Femur (tissue), 1 donor: Measurements from ENCODE around the gene HSBP1L1.
"Not testable (repeated sequence)": the region's sequence is repeated elsewhere in the genome, so short reads cannot be mapped to it uniquely, and the experiment has no call there.

Experiments
- DNase-seq: peaks from one replicate; pipeline ENCODE4 v3.0.0-alpha.2; 2017

Gene HSBP1L1

DNA sequence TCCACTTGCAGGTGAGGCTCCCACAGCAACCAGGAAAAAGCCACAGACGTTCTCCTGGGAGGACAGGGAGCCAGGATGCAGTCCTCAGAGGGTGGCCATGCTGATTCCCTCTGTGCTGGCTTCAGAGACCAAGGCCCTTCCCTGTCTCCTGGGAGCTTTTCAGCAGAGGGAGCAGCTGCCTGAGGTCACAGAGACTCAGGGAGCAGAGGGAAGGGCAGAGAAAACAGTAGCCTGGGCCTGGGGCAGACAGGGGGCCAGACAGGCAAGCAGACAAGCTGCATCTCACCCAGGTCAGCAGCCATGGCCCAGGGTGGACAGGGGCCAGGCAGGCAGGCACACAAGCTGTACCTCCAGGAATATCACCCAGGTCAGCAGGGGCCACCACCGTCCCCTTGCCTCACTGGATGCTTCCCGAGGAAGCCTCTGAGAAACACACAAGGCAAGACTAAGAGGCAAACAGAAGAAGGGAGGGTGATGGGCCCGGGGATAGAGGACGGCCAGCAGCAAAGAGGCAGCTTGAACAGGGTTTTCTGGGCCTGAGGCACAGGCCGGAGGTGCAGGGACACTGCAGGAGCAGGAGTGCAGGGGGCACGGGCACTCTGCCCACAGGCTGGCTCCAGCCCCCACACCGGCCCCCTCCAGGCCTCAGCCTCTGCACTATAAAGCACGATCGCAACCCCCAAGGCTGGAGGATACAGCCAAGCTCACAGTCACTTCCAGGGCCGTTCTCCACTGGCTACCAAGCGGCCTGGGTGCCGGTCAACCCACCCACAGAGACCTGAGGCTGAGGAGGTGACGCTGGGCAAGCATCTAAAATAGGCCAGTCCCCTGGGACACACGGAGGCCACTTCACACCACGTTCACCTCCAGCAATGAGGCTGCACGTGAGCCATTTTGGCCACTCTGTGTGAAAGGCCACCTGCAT, 19.1 kb upstream of the HSBP1L1 start:
- no peak for DNase-seq

DNA sequence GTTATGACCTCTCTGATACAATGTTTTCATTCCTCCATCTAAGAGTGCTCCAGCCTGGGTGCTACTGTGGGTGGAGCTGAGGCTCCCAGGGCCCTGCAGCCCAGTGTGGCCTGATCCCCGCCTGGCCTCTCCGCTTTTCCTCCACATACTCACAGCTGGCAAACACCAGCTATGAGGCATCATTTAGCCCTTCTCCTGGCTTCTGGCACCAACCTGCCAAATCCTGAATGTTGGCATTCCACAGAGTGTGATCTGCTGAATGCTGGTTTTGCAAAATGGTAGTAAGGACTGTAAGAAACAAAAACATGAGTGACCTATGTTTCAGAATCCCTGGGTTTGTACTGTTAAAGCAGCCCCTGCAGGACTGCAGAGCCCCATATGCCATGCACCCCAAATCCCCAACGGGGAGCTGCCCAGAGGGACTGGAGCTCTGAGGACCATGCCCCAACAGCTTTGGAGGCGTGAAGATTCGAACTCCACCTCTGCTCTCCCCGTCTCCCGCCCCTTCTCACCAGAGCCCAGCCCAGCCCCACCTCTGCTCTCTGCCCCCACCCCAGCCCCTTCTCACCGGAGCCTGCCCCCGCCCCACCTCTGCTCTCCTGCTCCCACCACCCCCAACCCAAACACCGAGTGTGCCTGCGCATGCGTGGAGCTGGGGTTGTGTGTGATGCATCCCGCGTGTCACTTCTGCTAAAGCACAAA, 17.2 kb upstream of the HSBP1L1 start:
- no peak for DNase-seq

DNA sequence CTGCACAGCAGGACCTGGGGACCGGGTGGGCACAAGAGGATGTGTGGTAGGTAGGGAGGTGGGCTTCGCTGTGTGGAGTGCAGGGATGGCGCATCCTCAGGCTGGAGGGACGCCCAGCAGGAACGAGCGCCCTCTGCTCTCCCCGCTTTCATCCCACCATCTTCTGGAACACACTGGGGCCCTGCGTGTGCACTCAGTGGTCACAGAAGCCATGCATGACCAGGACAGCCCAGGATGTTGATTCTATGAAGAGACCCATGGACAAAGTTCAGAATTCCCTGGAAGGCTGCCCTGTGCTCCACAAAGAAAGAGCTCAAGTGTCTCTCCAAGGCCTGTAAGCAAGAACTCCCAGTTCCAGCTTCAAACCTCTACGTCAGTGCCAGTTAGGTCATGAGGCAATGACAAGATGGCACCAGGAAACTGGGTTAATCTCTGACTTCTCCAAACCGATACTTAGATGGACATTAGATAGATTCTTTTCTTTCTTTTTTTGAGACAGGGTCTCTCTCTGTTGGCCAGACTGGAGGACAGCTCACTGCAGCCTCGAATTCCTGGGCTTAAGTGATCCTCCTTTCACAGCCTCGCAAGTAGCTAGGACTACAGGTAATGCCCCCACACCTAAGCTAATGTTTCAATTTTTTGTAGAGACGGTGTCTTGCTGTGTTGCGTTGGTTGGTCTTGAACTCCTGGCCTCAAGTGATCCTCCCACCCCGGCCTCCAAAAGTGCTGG, 16.4 kb upstream of the HSBP1L1 start:
- no peak for DNase-seq

DNA sequence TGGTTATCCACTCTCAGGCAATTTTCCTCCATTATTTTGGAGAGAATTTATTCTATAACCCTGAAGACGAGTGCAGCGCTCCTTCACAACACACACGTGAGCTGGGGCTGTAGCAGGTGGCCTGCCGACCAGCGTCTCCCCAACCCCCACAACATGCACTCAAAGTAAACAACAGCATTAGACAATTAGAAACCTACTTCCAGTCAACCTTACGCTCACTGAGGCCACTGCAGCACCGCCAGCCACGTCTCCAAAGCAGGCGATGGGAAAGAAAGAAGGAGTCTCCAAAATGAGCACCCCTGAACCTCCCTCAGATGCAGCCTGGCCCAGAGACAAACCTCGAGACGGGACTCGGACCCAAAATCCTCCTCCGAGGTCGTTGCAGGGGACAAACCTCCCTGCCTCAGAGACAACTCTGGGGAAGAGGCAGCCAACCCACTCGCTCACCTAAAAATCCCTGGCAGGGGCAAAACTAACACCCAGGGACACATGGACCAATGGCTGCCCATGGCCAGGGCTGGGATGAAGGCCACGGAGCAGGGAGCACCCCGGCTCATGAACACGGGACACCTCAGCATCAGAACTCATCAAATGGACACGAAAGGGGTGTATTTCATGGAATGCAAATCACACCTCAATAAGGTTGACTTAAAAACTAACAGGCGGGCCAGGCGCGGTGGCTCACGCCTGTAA, 15.6 kb upstream of the HSBP1L1 start:
- no peak for DNase-seq

DNA sequence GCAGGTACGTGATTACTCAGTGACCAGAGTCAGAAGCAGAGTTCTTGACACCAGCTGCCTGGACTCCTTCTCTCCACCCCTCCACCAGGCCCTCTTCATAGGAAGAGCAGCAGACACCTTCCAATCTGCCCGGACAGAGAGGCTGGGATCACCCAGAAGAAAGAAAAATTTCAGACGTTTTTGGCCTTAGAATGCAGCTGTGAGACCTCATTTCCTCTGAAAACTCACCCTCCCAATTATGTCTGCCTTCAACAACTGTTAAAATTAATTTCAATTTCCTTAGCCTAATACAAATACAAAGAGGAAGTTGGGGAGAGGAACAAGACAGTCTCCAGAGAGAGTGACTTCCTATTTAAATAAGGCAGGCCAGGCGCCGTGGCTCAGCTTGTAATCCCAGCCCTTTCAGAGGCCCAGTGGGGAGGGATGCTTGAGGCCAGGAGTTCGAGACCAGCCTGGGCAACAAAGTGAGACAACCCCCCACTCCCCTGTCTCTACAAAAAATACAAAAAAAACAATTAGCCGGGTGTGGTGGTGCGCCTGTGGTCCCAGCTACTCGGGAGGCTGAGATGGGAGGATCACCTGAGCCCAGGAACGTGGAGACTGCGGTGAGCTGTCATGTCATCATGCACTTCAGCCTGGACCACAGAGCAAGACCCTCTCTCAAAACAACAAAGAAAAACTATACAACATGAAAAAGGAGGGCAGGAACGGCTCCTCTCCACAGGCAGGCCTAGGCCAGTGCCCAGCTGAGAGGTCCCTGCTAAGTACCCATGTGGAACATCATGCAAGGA, 14.6 kb upstream of the HSBP1L1 start:
- DNase-seq: no peak

DNA sequence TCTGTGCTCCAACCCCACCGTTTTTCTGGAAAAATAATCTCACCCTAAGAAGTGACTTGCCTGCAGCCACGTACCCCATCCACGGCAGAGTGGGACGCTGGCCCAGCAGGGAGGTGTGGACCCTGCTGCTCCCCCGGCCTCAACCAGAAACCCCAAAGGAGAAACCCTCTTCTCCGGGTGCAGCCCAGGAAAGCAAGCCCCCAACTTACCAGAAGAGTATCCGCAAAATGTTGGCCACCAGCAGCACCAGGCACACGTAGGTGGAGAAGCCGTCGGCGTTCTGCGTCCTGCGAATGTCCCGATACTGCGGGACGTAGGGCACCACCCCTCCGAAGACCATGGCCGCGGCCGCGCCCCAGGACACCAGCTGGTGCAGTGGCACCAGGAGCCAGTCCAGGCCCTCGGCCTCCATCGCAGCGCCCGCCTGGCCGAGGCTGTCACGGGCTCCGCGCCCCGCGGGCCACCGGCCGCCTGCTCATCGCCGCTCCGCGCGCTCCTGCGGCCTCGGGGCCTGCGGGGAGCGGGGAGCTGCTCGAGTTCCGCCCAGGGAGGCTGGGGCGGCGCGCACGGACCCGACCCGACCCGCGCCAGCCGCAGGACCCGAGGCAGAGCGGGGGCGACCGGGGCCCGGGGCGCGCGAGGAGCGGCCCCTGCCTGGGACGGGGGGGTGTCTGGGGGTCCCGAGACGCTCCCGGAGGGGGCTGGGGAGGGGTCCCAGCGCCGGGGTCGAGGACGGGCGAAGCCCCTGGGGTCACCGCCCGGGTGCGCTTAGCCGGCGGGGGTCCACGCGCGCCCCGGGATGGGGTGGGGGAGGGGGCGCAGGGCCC, 13.7 kb upstream of the HSBP1L1 start:
- DNase-seq: peak; percentile 53

DNA sequence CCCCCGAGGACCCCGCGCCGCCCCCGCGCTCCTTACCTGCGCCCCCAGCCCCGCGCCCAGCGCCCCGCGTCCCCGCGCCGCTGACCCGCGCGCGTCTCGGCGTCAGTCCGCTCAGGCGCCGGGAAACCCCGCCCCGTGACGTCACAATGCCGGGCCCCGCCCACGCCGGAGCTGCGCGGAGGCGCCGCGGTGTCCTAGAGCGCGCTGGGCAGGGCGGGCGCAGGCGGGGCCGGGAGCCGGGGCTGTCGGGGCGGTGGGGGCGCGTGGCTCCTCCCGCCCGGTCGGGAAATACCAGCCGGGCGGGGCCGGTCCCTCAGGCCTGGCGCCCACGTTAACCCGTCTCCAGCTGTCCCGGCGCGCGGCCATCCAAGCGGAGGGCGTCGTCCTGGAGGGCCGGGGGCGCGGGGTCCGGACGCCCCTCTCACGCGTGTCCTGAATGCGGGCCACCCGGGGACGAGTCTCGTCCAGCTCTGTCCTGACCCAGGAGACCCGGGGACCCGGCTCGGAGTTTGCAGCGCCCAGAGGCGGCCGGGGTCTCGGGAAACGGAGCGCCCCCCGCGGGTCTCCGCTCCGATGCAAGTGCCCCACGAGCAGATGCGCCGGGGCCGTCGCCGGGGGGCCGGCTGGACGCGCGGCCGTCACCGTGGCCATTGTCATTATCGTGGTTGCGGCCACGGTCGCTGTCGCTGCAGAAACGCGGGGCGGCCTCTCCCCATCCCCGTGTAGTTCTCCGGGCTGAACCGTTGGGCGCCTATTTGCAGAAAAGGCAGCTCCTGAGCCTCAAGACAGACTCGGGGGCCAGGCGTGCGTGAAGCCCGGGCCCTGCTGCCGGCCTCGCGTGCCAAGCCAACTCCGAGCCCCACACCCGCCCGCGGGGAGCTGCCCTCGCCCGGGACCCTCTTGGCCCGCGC, 12.6 kb upstream of the HSBP1L1 start, which contains the start of gene SLC66A2:
TSS of gene SLC66A2 (minus strand) at position 109 of the 911 bp plus-strand sequence. CDS start 727 bp downstream, outside the sequence.
- DNase-seq: peak; percentile 95

DNA sequence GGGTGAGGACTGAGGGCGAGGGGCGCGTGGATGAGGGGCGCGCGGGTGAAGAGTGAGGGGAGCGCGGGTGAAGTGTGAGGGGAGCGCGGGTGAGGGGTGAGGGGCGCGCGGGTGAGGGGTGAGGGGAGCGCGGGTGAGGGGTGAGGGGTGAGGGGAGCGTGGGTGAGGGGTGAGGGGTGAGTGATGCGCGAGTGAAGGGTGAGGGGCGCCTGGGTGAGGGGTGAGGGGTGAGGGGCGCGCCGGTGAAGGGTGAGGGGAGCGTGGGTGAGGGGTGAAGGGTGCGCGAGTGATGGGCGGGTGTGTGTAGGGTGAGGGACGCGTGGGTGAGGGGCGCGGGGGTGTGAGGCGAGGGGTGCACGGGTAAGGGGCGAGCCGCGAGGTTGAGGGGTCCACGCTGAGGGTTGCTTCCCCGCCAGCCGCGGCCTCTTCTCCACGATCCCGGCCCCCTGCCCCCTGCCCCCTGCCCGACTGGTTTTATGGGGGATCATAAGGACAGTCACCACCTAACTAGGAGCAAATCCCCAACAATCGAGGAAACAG, 11.9 kb upstream of the HSBP1L1 start:
- no peak for DNase-seq

DNA sequence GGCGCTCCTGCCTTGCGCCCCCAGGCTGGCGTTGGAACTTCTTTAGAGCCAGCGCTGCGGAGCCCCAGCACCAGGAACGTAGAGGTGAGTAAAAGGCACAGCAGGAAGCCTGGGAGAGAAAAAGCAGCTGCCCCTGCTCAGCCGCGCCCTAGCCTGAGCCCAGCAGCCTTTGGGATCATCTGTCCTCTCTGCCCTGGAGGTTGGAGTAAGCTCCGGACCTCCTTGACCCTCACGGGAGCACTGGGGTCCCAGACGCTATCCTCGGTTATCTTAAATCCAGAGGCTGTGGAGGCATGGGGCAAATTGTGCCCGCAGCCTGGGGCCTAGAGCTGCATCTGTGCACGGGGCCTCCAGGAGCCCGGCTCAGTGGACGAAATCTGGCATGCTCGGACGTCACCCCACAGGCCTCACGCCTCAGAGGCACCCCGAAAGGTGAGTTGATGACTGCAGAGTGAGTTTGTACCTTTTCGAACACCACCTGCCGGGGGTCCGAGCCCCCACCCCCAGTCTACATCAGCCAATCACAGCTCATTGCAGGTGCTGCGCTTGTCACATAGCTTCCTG, 11.4 kb upstream of the HSBP1L1 start:
- no peak for DNase-seq

DNA sequence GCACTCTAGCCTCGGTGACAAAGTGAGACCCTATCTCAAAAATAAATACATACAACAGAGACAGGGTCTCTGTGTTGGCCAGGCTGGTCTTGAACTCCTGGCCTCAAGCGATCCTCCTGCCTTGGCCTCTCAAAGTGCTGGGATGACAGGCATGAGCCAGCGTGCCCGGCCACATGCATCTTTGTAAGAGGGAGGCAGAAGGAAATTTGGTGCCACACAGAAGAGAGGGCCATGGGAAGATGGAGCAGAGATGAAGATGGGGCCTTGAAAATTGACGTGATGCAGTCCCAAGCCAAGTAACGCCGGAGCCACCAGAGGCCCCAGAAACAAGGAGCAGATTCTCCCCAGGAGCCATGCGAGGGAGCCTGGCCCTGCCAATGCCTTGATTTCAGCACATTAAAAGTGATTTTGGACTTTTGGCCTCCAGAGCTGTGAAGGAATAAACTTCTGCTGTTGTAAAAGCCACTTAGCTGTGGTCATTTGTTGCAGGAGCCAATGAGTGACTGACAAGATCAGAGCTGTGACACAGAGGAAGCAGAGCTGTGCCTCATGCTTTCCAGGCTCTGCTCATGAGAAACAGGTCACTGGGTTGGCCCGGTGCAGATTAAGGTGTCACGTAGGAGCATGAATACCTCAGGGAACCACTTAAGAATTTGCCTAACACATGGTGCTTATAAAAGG, 10.3 kb upstream of the HSBP1L1 start:
- no peak for DNase-seq

DNA sequence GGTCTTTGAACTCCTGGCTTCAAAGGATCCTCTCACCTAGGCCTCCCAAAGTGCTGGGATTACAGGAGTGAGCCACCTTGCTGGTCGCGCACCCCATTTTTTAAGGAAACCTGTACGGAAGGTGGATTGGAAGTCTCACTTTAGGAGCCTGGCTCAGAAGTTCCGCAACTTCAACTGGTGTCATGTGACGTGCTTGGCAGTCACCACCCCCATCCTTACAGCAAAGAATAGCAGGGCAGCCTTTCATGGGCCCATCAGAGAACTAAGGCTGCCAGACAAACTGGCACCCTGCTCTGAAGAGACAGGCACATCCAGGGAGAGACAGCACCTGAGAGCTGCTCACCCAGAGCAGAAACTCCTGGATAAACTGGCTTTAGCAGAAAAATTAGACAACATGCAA, 9.7 kb upstream of the HSBP1L1 start:
- no peak for DNase-seq

DNA sequence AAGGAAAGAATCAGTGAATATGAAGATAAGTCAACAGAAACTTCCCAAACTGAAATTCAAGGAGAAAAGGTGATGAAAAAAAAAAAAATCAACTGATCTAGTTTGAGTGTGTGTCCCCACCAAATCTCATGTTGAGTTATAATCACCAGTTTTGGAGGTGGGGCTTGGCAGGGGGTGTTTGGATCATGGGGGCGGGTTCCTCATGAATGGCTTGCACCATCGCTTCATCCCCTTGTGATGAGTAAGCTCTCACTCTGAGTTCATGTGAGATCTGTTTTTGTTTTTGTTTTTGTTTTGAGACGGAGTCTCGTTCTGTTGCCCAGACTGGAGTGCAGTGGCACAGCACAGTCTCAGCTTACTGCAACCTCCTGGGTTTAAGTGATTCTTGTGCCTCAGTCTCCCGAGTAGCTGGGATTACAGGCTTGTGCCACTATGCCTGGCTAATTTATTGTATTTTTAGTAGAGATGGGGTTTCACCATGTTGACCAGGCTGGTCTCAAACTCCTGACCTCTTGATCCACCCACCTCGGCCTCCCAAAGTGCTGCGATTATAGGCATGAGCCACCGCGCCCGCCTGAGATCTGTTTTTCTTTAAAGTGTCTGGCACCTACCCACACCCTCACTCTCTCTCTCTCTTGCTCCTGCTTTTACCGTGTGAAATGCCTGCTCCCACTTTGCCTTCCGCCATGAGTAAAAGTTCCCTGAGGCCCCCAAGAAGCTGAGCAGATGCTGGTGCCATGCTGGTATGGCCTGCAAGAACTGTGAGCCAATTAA, 9.0 kb upstream of the HSBP1L1 start:
- no peak for DNase-seq

DNA sequence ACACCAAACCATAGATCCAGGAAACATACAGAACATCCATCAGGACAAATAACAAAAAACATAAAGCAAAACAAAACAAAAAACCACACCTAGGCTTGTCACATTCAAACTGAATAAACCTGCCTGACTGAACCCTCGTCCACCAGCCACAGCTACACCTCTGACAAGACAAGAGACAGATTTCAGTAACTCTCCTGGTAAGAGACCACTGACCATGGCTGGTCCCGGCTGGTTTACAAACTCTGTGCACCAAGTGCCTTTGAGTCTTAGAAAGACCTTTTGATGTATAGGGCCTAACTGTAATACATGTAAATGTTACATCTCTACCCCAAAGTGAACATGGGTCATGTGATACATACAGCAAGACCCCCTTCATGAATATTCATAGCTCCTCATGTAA, 8.2 kb upstream of the HSBP1L1 start:
- DNase-seq: no peak

DNA sequence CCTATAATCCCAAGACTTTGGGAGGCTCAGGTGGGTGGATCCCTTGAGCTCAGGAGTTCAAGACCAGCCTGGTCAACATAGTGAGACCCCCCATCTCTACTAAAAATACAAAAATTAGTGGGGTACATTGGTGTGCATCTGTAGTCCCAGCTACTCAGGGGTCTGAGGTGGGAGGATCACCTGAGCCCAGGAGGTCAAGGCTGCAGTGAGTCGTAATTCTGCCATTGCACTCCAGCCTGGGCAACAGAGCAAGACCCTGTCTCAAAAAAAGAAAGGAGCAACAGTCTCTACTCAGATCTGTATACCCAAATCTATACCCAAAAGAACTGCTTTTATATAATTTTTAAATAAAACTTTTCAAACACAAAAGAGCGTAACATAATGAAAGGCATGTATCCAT, 5.5 kb upstream of the HSBP1L1 start:
- no peak for DNase-seq

DNA sequence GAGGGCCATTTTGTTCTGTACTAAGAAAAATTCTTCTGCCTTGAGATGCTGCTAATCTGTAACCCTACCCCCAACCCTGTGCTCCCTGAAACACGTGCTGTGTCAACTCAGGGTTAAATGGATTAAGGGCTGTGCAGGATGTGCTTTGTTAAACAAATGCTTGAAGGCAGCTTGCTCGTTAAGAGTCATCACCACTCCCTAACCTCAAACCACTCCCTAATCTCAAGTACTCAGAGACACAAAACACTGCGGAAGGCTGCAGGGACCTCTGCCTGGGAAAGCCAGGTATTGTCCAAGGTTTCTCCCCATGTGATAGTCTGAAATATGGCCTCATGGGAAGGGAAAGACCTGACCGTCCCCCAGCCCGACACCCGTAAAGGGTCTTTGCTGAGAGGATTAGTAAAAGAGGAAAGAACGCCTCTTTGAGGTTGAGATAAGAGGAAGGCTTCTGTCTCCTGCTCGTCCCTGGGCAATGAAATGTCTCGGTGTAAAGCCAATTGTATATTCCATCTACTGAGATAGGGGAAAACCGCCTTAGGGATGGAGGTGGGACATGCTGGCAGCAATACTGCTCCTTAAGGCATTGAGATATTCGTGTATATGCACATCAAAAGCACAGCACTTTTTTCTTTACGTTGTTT, 4.2 kb upstream of the HSBP1L1 start:
- DNase-seq: not testable (repeated sequence)

DNA sequence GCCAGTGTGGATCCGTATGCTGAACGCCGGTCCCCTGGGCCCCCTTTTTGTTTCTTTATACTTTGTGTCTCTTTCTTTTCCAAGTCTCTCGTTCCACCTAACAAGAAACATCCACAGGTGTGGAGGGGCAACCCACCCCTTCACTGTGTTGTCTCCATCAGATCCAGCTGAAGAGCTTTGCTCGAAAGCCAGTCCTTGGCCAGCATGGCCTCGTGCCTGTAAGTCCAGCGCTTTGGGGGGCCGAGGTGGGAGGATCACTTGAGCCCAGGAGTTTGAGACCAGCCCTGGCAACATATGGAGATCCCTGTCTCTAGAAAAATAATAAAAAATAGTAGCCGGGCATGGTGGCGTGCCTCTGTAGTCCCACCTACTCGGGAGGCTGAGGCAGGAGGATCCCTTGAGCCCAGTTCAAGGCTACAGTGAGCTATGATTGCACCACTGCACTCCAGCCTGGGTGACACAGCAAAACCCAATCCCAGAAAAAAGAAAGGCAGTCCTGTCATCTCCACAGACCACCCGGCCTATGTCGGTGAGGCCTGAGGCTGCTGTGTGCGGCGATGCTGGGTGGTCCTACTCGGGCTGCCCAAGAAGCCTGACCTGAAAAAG, 3.4 kb upstream of the HSBP1L1 start:
- no peak for DNase-seq
